Tibial nerve (tissue), 4 donors: ENCODE results near the gene SLC6A2. TPM values are rescaled to one million over a fixed set of nuclear protein-coding genes. Genes with fewer than 3 reads are reported as not detected.

Experiments used
- DNase-seq, 2 donors: peaks; one replicate each; pipeline ENCODE4 v3.0.0-alpha.2; 2019; ENCODE audit warnings: low spot score in 2 of 2
- H3K27ac ChIP-seq, 4 donors: fragments of 200-600 bp; sonication (generic) in 3 of 4; one replicate each; pipeline ENCODE4 v1.5.1; 2017 to 2019; ENCODE audit warnings: mild to moderate bottlenecking in 1 of 4
- H3K27me3 ChIP-seq, 2 donors: fragments of 200-600 bp; sonication (generic) in 1 of 2; one replicate each; pipeline versions ENCODE4 v1.5.1 to v1.6.0; 2017 to 2019
- H3K36me3 ChIP-seq, 3 donors: fragments of 200-600 bp; sonication (generic); one replicate each; pipeline ENCODE4 v1.5.1; 2018 to 2019
- H3K4me1 ChIP-seq, 4 donors: fragments of 200-600 bp; sonication (generic) in 3 of 4; one replicate each; pipeline ENCODE4 v1.5.1; 2017 to 2019
- H3K4me3 ChIP-seq, 4 donors: fragments of 200-600 bp; sonication (generic) in 3 of 4; one replicate each; pipeline ENCODE4 v1.5.1; 2017 to 2019; ENCODE audit warnings: mild to moderate bottlenecking in 1 of 4, moderate library complexity in 1 of 4
- H3K9me3 ChIP-seq, 4 donors: fragments of 200-600 bp; sonication (generic) in 3 of 4; one replicate each; pipeline ENCODE4 v1.5.1; 2017 to 2019
- CTCF ChIP-seq, 5 experiments: fragments of 200-600 bp in 3 of 5; fragments of 450-650 bp in 2 of 5; sonication (generic) in 3 of 5; IDR thresholded peaks; one replicate each; pipeline ENCODE4 v1.5.1; 2016 to 2019; ENCODE audit warnings: antibody characterized with exemption in 5 of 5, mild to moderate bottlenecking in 3 of 5, moderate library complexity in 2 of 5
- EP300 ChIP-seq, 2 donors: sonication (generic); formaldehyde crosslinking; IDR thresholded peaks; one replicate each; pipeline ENCODE4 v1.6.1; 2017; ENCODE audit warnings: antibody characterized with exemption in 2 of 2, mild to moderate bottlenecking in 1 of 2
- POLR2A ChIP-seq, 2 donors: fragments of 450-650 bp; IDR thresholded peaks; one replicate each; pipeline ENCODE4 v1.6.1; 2017; ENCODE audit warnings: antibody characterized with exemption in 2 of 2, mild to moderate bottlenecking in 2 of 2, moderate library complexity in 2 of 2
- WGBS, 2 donors: methylation state at CpG; one replicate each; pipeline ENCODE4 v1.1.5; 2018; 5-methylcytosine and 5-hydroxymethylcytosine counted together
- total RNA-seq, 4 donors: library from RNA; depleted of rRNA; stranded (reverse); fragments of >200 nt; gene quantifications; one replicate each; pipeline ENCODE4 v1.1.0, GENCODE V29; 2016

SLC6A2 gene
- total RNA-seq, 4 donors from 2014 or later = 0.22 to 0.59 (median 0.30) TPM; not detected in 1

DNA sequence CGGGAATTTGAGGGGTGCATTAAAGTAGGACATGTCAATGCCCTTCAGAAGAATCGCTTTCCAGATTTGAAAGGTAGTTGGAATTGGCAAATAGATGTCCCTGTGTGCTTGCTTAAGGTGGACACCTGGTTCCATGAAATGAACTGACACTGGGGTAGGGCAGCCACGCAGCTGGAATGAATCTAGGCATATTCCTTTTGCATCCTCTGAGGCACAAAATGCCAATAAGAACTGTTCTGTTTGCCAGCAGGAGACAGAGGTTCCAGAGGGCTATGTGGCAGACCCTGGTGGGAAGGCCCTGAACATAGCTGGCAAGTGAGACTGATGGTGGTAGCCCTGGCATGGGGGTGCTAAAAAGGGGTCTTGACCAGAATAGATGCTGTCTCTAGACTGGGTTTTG is 61.5 kb downstream of the SLC6A2 start:
- TF ChIP-seq EP300 (IDR thresholded peaks at IDR 0.05) (no peak), POLR2A (IDR thresholded peaks at IDR 0.05) (no peak)
- 77 to 80% methylated on average over 3 of the region's 3 CpGs for whole genome bisulfite sequencing, 2 donors
- Histone ChIP-seq H3K27ac (no peak overlapping the region), H3K9me3 (peaks cover 0 to 13% (median 0%) of the 10 kb centered on the region in 4 donors), H3K27me3 (peaks cover 0 to 8% of the 10 kb centered on the region in 2 donors), H3K4me1 (no peaks in the 10 kb centered on the region), H3K4me3 (no peak overlapping the region), H3K36me3 (no peaks in the 10 kb centered on the region)
- no peak for DNase-seq

GRCh38 chr16:55725055-55725777 is 69.4 kb downstream of the SLC6A2 start:
- WGBS, 2 donors = 49 to 64% methylated on average over 5 of the region's 5 CpGs

GRCh38 chr16:55728797-55729196 is 73.0 kb downstream of the SLC6A2 start:
- no peak for DNase-seq
- Histone ChIP-seq H3K4me3 (no peak overlapping the region), H3K27me3 (no peaks in the 10 kb centered on the region), H3K27ac (no peak overlapping the region), H3K36me3 (no peaks in the 10 kb centered on the region), H3K9me3 (no peaks in the 10 kb centered on the region), H3K4me1 (no peaks in the 10 kb centered on the region)
- no peak for TF ChIP-seq EP300 (IDR thresholded peaks at IDR 0.05)
- no peak for TF ChIP-seq POLR2A (IDR thresholded peaks at IDR 0.05)
- TF ChIP-seq CTCF (IDR thresholded peaks at IDR 0.05) = no peak
- WGBS, 2 donors = 78 to 79% methylated on average over 6 of the region's 6 CpGs

More at GRCh38 chr16:55725055-55725777, 69.4 kb downstream of the SLC6A2 start:
- Histone ChIP-seq H3K27me3 (no peaks in the 10 kb centered on the region), H3K9me3 (peaks cover 0 to 9% (median 0%) of the 10 kb centered on the region in 4 donors), H3K36me3 (no peaks in the 10 kb centered on the region), H3K27ac (no peak overlapping the region), H3K4me1 (no peaks in the 10 kb centered on the region), H3K4me3 (no peak overlapping the region)
- DNase-seq = no peak
- no peak for TF ChIP-seq EP300 (IDR thresholded peaks at IDR 0.05)
- TF ChIP-seq CTCF (IDR thresholded peaks at IDR 0.05) = no peak
- no peak for TF ChIP-seq POLR2A (IDR thresholded peaks at IDR 0.05)

- WGBS, 2 donors = 71 to 93% methylated on average over 5 of the region's 5 CpGs
- no peaks in the 10 kb centered on the region for H3K4me1 ChIP-seq
- no peak overlapping the region for H3K27ac ChIP-seq
- no peaks in the 10 kb centered on the region for H3K27me3 ChIP-seq
- DNase-seq = no peak
- no peak for TF ChIP-seq CTCF (IDR thresholded peaks at IDR 0.05)
- TF ChIP-seq EP300 (IDR thresholded peaks at IDR 0.05) = no peak
- no peak for TF ChIP-seq POLR2A (IDR thresholded peaks at IDR 0.05)
- no peaks in the 10 kb centered on the region for H3K9me3 ChIP-seq
- no peaks in the 10 kb centered on the region for H3K36me3 ChIP-seq
- no peak overlapping the region for H3K4me3 ChIP-seq
Measured at GRCh38 chr16:55730115-55730514, 74.3 kb downstream of the SLC6A2 start.

DNA sequence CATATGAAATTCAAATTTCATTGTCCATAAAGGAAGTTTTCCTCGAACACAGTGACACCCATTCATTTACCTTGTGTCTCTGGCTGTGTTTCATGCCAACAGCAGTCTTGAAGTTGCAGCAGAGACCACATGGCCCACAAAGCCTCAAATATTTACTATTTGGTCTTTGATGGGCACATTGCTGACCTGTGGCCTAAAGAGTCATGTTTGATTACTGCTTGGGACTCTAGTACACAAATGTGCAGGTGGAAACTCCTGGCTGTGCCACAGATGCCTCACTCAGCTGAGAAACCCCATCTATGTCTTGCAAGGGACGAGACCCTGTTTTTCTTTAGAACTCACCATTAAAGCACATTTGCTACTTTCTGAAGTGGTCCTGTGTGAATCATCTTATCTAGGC is 76.7 kb downstream of the SLC6A2 start:
- Histone ChIP-seq H3K36me3 (no peaks in the 10 kb centered on the region), H3K4me3 (no peak overlapping the region), H3K27me3 (no peaks in the 10 kb centered on the region), H3K9me3 (no peaks in the 10 kb centered on the region), H3K4me1 (no peaks in the 10 kb centered on the region), H3K27ac (no peak overlapping the region)
- TF ChIP-seq EP300 (IDR thresholded peaks at IDR 0.05) (no peak), CTCF (IDR thresholded peaks at IDR 0.05) (no peak), POLR2A (IDR thresholded peaks at IDR 0.05) (no peak)
- 81 to 82% methylated on average over 2 of the region's 2 CpGs for WGBS, 2 donors
- no peak for DNase-seq
